Endothelial cell of umbilical vein (primary cell): Measurements from ENCODE around the gene NECTIN2. TPM values are rescaled to one million over a fixed set of nuclear protein-coding genes. Genes with fewer than 3 reads are reported as not detected.

Source experiments
- BruUV-seq: library from RNA; stranded (reverse); fragments of 400-500 nt; replicated peaks from 2 replicates; lab custom pipeline; 2021; lab: Mats Ljungman, UMichigan
- CTCF ChIA-PET: fragments of 300-600, 350-600 bp; sonication (Branson Sonifier 250); formaldehyde crosslinking; loops from one replicate; lab custom pipeline; 2021; ENCODE audit warnings: antibody characterized with exemption, inconsistent platforms; lab: Charles Lee
- POLR2A ChIA-PET: fragments of 300-600, 350-600 bp; sonication (Branson Sonifier 250); formaldehyde crosslinking; loops from one replicate; lab custom pipeline; 2021; ENCODE audit warnings: antibody characterized with exemption, inconsistent platforms; lab: Charles Lee
- DNase-seq: peaks from one replicate; pipeline ENCODE4 v3.0.0-alpha.2; 2011; ENCODE audit warnings: low read depth, low spot score
- FAIRE-seq: peaks from 2 replicates; lab custom pipeline; 2011; peaks lifted over from hg19 to GRCh38; lab: Jason Lieb, UNC
- H2AFZ ChIP-seq: 2 replicates; pipeline ENCODE4 v1.6.0; 2012; ENCODE audit warnings: low read depth, low read length, control low read depth, inconsistent platforms
- H3K27ac ChIP-seq: 2 replicates; pipeline ENCODE4 v1.5.1; 2011; ENCODE audit warnings: low read depth, mild to moderate bottlenecking, control low read depth, low read length, moderate library complexity; ENCODE audit not compliant: insufficient read depth
- H3K27me3 ChIP-seq, 2 experiments: 2 replicates each; pipeline versions ENCODE4 v1.6.0 to v1.6.1; 2011; ENCODE audit warnings: low read length in 2 of 2, mixed read lengths in 1 of 2; ENCODE audit not compliant: control insufficient read depth in 2 of 2, insufficient read depth in 2 of 2
- H3K36me3 ChIP-seq, 2 experiments: 2 replicates in 1 of 2; 3 replicates in 1 of 2; pipeline ENCODE4 v1.5.1; 2011; ENCODE audit warnings: low read length in 2 of 2, mild to moderate bottlenecking in 1 of 2, moderate library complexity in 1 of 2; ENCODE audit not compliant: control insufficient read depth in 2 of 2, insufficient read depth in 2 of 2; ENCODE audit errors: extremely low read depth in 1 of 2
- H3K4me1 ChIP-seq: 3 replicates; pipeline ENCODE4 v1.5.1; 2011; ENCODE audit warnings: mild to moderate bottlenecking, low read length; ENCODE audit not compliant: control insufficient read depth, insufficient read depth; ENCODE audit errors: extremely low read depth
- H3K4me2 ChIP-seq: 2 replicates; pipeline ENCODE4 v1.6.1; 2011; ENCODE audit warnings: low read length, control low read depth, mixed read lengths; ENCODE audit not compliant: insufficient read depth
- H3K4me3 ChIP-seq, 3 experiments: fragments of 200-600 bp in 1 of 3; sonication (generic), shearing (Covaris generic) in 1 of 3; replicated peaks in 1 of 3; 2 replicates each; pipeline ENCODE4 v1.5.1; 2011 to 2016; ENCODE audit warnings: control low read depth in 3 of 3, low read length in 3 of 3, mild to moderate bottlenecking in 2 of 3, inconsistent platforms in 1 of 3, low read depth in 1 of 3, moderate library complexity in 1 of 3; ENCODE audit not compliant: insufficient read depth in 1 of 3
- H3K79me2 ChIP-seq: 2 replicates; pipeline ENCODE4 v1.6.0; 2012; ENCODE audit warnings: low read length, inconsistent platforms; ENCODE audit not compliant: control insufficient read depth, insufficient read depth
- H3K9ac ChIP-seq: replicated peaks from 2 replicates; pipeline ENCODE3; 2011; ENCODE audit warnings: low read length, control low read depth; ENCODE audit not compliant: insufficient read depth; ENCODE audit errors: extremely low read depth
- H3K9me1 ChIP-seq: replicated peaks from 3 replicates; pipeline ENCODE4 v1.6.0; 2011; ENCODE audit warnings: mild to moderate bottlenecking, low read length; ENCODE audit not compliant: control insufficient read depth, insufficient read depth; ENCODE audit errors: extremely low read depth
- H3K9me3 ChIP-seq: replicated peaks from 2 replicates; pipeline ENCODE4 v1.5.1; 2012; ENCODE audit warnings: low read length, inconsistent platforms; ENCODE audit not compliant: control insufficient read depth, insufficient read depth
- H4K20me1 ChIP-seq: replicated peaks from 2 replicates; pipeline ENCODE3; 2011; ENCODE audit warnings: mild to moderate bottlenecking, low read length; ENCODE audit not compliant: control insufficient read depth, insufficient read depth; ENCODE audit errors: extremely low read depth
- EZH2 ChIP-seq: IDR thresholded peaks from 2 replicates; pipeline ENCODE4 v1.6.1; 2012; ENCODE audit warnings: borderline replicate concordance, low read depth, mild to moderate bottlenecking, moderate library complexity, low read length, inconsistent platforms; ENCODE audit not compliant: severe bottlenecking
- FOS ChIP-seq: IDR thresholded peaks from 2 replicates; pipeline ENCODE4 v1.6.1; 2011; ENCODE audit warnings: mild to moderate bottlenecking, low read length, moderate library complexity, borderline replicate concordance; ENCODE audit not compliant: insufficient read depth
- GATA2 ChIP-seq: IDR thresholded peaks from 2 replicates; pipeline ENCODE4 v1.7.0; 2011; ENCODE audit warnings: low read depth, mild to moderate bottlenecking, moderate library complexity, mixed read lengths, low read length; ENCODE audit not compliant: insufficient read length, insufficient read depth
- JUN ChIP-seq: IDR thresholded peaks from 2 replicates; pipeline ENCODE4 v1.6.1; 2011; ENCODE audit warnings: borderline replicate concordance, low read depth; ENCODE audit not compliant: insufficient read length, insufficient read depth
- MAX ChIP-seq: IDR thresholded peaks from 2 replicates; pipeline ENCODE4 v1.6.1; 2011; ENCODE audit not compliant: insufficient read depth, insufficient read length
- MYC ChIP-seq: IDR thresholded peaks from one replicate; pipeline ENCODE4 v1.6.1; 2011; ENCODE audit warnings: mild to moderate bottlenecking, low read depth, low read length
- POLR2A ChIP-seq: IDR thresholded peaks from 2 replicates; pipeline ENCODE4 v1.6.1; 2012; ENCODE audit warnings: low read depth, mild to moderate bottlenecking, control low read depth, low read length
- POLR2AphosphoS5 ChIP-seq: IDR thresholded peaks from 2 replicates; pipeline ENCODE4 v1.6.1; 2012; ENCODE audit warnings: low read depth, mild to moderate bottlenecking, control low read depth, low read length, moderate library complexity; ENCODE audit not compliant: insufficient read depth
- dilution Hi-C: fragments of 300-500 bp; cut with MboI; formaldehyde crosslinking; loops from one replicate; pipeline ENCODE4 v1.15.0; 2019; ENCODE audit warnings: low sequenced_read_pairs; ENCODE audit not compliant: extremely low pct_ligation_motif_present
- intact Hi-C: fragments of 100-400 bp; cut with micrococcal nuclease; formaldehyde crosslinking; loops from one replicate; pipeline ENCODE4 v1.10.0; 2022
- polyA plus RNA-seq, 4 experiments: library from polyadenylated mRNA; depleted of rRNA in 3 of 4; stranded (reverse) in 3 of 4; unstranded in 1 of 4; fragments of >200 nt; gene quantifications; 2 replicates each; pipeline versions ENCODE4 v1.2.1 to v1.2.3, GENCODE V29; 2011 to 2012; ENCODE audit warnings: missing spikeins in 1 of 4
- total RNA-seq: library from RNA; stranded (reverse); gene quantifications from 2 replicates; pipeline ENCODE4 v1.2.3, GENCODE V29; 2021
- TF ChIP-seq, protein P1 (sequence below), 2 donors: IDR thresholded peaks; 1 replicate in 1 of 2; 2 replicates in 1 of 2; pipeline ENCODE4 v1.5.1; 2011; ENCODE audit warnings: low read length in 2 of 2, mild to moderate bottlenecking in 2 of 2, moderate library complexity in 2 of 2, control low read depth in 1 of 2, inconsistent platforms in 1 of 2, low read depth in 1 of 2; ENCODE audit not compliant: insufficient read depth in 1 of 2; ENCODE audit errors: extremely low read depth in 1 of 2

NECTIN2 gene
- total and polyA plus RNA-seq, 2 donors (not counting 3 experiments of a cell fraction or from before 2014, with no cell fraction given): 211 to 238 TPM

DNA sequence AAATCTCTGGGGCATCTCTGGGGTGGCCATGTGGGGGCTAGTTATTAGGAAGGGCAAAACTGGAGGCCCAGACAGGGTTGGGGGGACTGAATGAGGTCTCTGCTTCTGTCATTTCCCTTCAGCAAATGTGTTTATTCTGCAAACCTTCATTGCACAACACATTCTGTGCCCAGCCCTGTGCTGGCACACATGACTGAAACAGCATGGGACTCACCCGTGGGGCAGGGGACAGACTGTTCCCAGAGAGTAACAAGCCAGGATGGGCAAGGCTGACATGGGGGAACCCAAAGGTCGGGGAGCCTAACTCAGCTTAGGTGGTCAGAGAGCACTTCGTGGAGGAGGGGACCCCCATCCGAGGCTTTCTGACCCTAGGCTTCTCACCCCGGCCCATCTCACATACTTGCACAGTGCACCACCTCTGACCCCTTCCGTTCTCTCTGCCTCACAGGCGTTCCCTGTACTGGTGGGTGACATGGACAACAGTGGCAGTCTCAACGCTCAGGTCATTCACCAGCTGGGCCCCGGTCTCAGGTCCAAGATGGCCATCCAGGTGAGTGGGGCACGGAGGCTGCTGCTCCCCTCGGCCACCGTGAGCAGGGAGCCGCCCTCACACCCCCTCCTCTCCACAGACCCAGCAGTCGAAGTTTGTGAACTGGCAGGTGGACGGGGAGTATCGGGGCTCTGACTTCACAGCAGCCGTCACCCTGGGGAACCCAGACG, 47.4 kb downstream of the NECTIN2 start:
- TF ChIP-seq POLR2A: no peak
- ChIA-PET CTCF (no interaction called here), POLR2A (no interaction called here)
- no peak for FAIRE-seq
- Histone ChIP-seq H3K9ac (no peak overlapping the region), H3K36me3 (peaks cover 9 to 38% of the 10 kb centered on the region in 2 experiments), H3K27ac (no peak overlapping the region), H3K27me3 (no peaks in the 10 kb centered on the region), H3K9me3 (no peaks in the 10 kb centered on the region), H3K4me1 (peaks cover 16% of the 10 kb centered on the region), H4K20me1 (no peaks in the 10 kb centered on the region), H3K9me1 (no peaks in the 10 kb centered on the region), H3K4me3 (no peak overlapping the region), H2AFZ (no peak overlapping the region), H3K4me2 (no peak overlapping the region), H3K79me2 (peaks cover 35% of the 10 kb centered on the region)
- dilution Hi-C loops (no loop called here), intact Hi-C loops (loop anchor here (5.0 kb wide), 1 partner anchor 111 kb away; no protein-coding TSS in a partner anchor)
- BruUV-seq: no TSS peak
- DNase-seq: no peak

DNA sequence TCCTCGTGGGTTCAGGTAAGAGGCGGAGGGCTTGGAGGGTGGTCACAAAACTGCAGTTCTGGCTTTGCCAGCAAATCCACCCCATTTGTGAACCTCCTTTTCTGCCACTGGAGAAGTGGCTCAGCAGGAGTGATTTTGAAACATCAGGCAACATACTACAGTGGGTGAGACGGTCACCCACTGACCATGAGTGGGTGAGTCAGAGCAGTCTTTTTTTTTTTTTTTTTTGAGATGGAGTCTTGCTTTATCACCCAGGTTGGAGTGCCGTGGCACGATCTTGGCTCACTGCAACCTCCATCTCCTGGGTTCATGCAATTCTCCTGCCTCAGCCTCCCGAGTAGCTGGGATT, 47.9 kb downstream of the NECTIN2 start:
- Histone ChIP-seq H3K4me1 (peaks cover 16% of the 10 kb centered on the region), H4K20me1 (no peaks in the 10 kb centered on the region), H3K4me3 (no peak overlapping the region), H3K9ac (no peak overlapping the region), H3K9me3 (no peaks in the 10 kb centered on the region), H3K9me1 (no peaks in the 10 kb centered on the region), H3K27me3 (no peaks in the 10 kb centered on the region), H2AFZ (no peak overlapping the region), H3K27ac (no peak overlapping the region), H3K36me3 (peaks cover 9 to 35% of the 10 kb centered on the region in 2 experiments), H3K4me2 (no peak overlapping the region), H3K79me2 (peaks cover 35% of the 10 kb centered on the region)
- no peak for TF ChIP-seq MYC
- TF ChIP-seq, protein P1, sequence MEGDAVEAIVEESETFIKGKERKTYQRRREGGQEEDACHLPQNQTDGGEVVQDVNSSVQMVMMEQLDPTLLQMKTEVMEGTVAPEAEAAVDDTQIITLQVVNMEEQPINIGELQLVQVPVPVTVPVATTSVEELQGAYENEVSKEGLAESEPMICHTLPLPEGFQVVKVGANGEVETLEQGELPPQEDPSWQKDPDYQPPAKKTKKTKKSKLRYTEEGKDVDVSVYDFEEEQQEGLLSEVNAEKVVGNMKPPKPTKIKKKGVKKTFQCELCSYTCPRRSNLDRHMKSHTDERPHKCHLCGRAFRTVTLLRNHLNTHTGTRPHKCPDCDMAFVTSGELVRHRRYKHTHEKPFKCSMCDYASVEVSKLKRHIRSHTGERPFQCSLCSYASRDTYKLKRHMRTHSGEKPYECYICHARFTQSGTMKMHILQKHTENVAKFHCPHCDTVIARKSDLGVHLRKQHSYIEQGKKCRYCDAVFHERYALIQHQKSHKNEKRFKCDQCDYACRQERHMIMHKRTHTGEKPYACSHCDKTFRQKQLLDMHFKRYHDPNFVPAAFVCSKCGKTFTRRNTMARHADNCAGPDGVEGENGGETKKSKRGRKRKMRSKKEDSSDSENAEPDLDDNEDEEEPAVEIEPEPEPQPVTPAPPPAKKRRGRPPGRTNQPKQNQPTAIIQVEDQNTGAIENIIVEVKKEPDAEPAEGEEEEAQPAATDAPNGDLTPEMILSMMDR (IDR thresholded peaks at IDR 0.05; ENCODE audit: extremely low read depth in 1 of 2, insufficient read depth in 1 of 2, low read depth in 1 of 2, low read length in 2 of 2): no peak
- TF ChIP-seq EZH2: no peak
- TF ChIP-seq MAX: no peak
- no peak for TF ChIP-seq JUN
- TF ChIP-seq GATA2: no peak
- no peak for TF ChIP-seq POLR2AphosphoS5
- no peak for TF ChIP-seq POLR2A
- no peak for TF ChIP-seq FOS
- dilution Hi-C loops (no loop called here), intact Hi-C loops (loop anchor here (5.0 kb wide), 1 partner anchor 112 kb away; no protein-coding TSS in a partner anchor)
- CTCF ChIA-PET: no interaction called here
- POLR2A ChIA-PET: no interaction called here
- DNase-seq: no peak
- no TSS peak for BruUV-seq
- FAIRE-seq: no peak
